Activated T-helper 17 cell treated with anti-CD3 and anti-CD28 coated beads, Interleukin-2, amount 50 U/mL, for 72 hours (primary cell): ENCODE data around the gene SOX13. TPM values are rescaled to one million over a fixed set of nuclear protein-coding genes. Genes with fewer than 3 reads are reported as not detected.

Experiments
- ATAC-seq: fragments of 150-1000 bp; cut with Tn5 transposase; replicated peaks from 2 replicates; pipeline ENCODE4 v1.10.0; 2021; ENCODE audit warnings: mild to moderate bottlenecking, moderate library complexity
- H3K27ac Mint-ChIP-seq: one replicate; pipeline ENCODE4 v1.8.0; 2022; ENCODE audit warnings: mixed read lengths
- H3K27me3 Mint-ChIP-seq: one replicate; pipeline ENCODE4 v1.8.0; 2022; ENCODE audit warnings: mixed read lengths
- H3K36me3 Mint-ChIP-seq: one replicate; pipeline ENCODE4 v1.8.0; 2022; ENCODE audit warnings: low read depth, mild to moderate bottlenecking, mixed read lengths
- H3K4me1 Mint-ChIP-seq: one replicate; pipeline ENCODE4 v1.8.0; 2022; ENCODE audit warnings: mixed read lengths
- H3K4me3 Mint-ChIP-seq: one replicate; pipeline ENCODE4 v1.8.0; 2022; ENCODE audit warnings: mild to moderate bottlenecking, mixed read lengths
- H3K9me3 Mint-ChIP-seq: one replicate; pipeline ENCODE4 v1.8.0; 2022; ENCODE audit warnings: mixed read lengths
- total RNA-seq, 2 donors: library from RNA; stranded (reverse); gene quantifications; one replicate each; pipeline ENCODE4 v1.2.3, GENCODE V29; 2022

SOX13 gene
- total RNA-seq, 2 donors from 2014 or later: 0.35 to 4.1 TPM

GRCh38 chr1:204149635-204150565 lies 77.0 kb downstream of the SOX13 start:
- Mint-ChIP-seq H3K27me3 (no peaks in the 10 kb centered on the region), H3K9me3 (no peaks in the 10 kb centered on the region), H3K4me1 (no peaks in the 10 kb centered on the region), H3K27ac (no peak overlapping the region), H3K36me3 (no peaks in the 10 kb centered on the region), H3K4me3 (peak overlapping the region; percentile 54)
- no peak for ATAC-seq

- H3K4me3 Mint-ChIP-seq: peak overlapping the region; percentile 54
- H3K4me1 Mint-ChIP-seq: no peaks in the 10 kb centered on the region
- H3K36me3 Mint-ChIP-seq: no peaks in the 10 kb centered on the region
- no peaks in the 10 kb centered on the region for H3K27me3 Mint-ChIP-seq
- H3K9me3 Mint-ChIP-seq: no peaks in the 10 kb centered on the region
- peak; percentile 10 for ATAC-seq
- no peak overlapping the region for H3K27ac Mint-ChIP-seq
Observed at GRCh38 chr1:204150702-204151551, 78.0 kb downstream of the SOX13 start.

- Mint-ChIP-seq H3K27ac (no peak within 1 kb of the TSS), H3K36me3 (no peaks in the 10 kb centered on the region), H3K4me3 (peak within 1 kb of the TSS; percentile 54), H3K9me3 (no peaks in the 10 kb centered on the region), H3K27me3 (no peaks in the 10 kb centered on the region), H3K4me1 (no peaks in the 10 kb centered on the region)
- ATAC-seq: peak; percentile 64
Observed at GRCh38 chr1:204151552-204152309, 78.8 kb downstream of the SOX13 start, which contains the start of gene ETNK2. ETNK2 (minus strand) TSS chr1:204152044; CDS start chr1:204151852, 192 bp downstream.

- Mint-ChIP-seq H3K4me1 (no peaks in the 10 kb centered on the region), H3K27me3 (no peaks in the 10 kb centered on the region), H3K4me3 (peak overlapping the region; percentile 52), H3K9me3 (no peaks in the 10 kb centered on the region), H3K36me3 (no peaks in the 10 kb centered on the region), H3K27ac (no peak overlapping the region)
- no peak for ATAC-seq
Observed at GRCh38 chr1:204152310-204153044, 79.6 kb downstream of the SOX13 start.

GRCh38 chr1:204153667-204154066 lies 80.8 kb downstream of the SOX13 start:
- Mint-ChIP-seq H3K4me3 (no peak overlapping the region), H3K36me3 (no peaks in the 10 kb centered on the region), H3K27me3 (no peaks in the 10 kb centered on the region), H3K9me3 (no peaks in the 10 kb centered on the region), H3K4me1 (no peaks in the 10 kb centered on the region), H3K27ac (no peak overlapping the region)
- ATAC-seq: no peak

- H3K27me3 Mint-ChIP-seq: no peaks in the 10 kb centered on the region
- H3K4me3 Mint-ChIP-seq: no peak overlapping the region
- no peaks in the 10 kb centered on the region for H3K4me1 Mint-ChIP-seq
- ATAC-seq: no peak
- no peaks in the 10 kb centered on the region for H3K9me3 Mint-ChIP-seq
- H3K36me3 Mint-ChIP-seq: no peaks in the 10 kb centered on the region
- no peak overlapping the region for H3K27ac Mint-ChIP-seq
Observed at GRCh38 chr1:204154568-204155255, 81.8 kb downstream of the SOX13 start.

- Mint-ChIP-seq H3K36me3 (no peaks in the 10 kb centered on the region), H3K9me3 (no peaks in the 10 kb centered on the region), H3K4me3 (no peak overlapping the region), H3K4me1 (no peaks in the 10 kb centered on the region), H3K27ac (no peak overlapping the region), H3K27me3 (peaks cover 2% of the 10 kb centered on the region)
- ATAC-seq: no peak
Observed at GRCh38 chr1:204155881-204156280, 83.0 kb downstream of the SOX13 start.

- H3K4me1 Mint-ChIP-seq: no peaks in the 10 kb centered on the region
- H3K4me3 Mint-ChIP-seq: no peak overlapping the region
- H3K9me3 Mint-ChIP-seq: no peaks in the 10 kb centered on the region
- H3K27ac Mint-ChIP-seq: no peak overlapping the region
- H3K36me3 Mint-ChIP-seq: no peaks in the 10 kb centered on the region
- H3K27me3 Mint-ChIP-seq: peaks cover 8% of the 10 kb centered on the region
- no peak for ATAC-seq
Observed at GRCh38 chr1:204157962-204158361, 85.0 kb downstream of the SOX13 start.

- no peak for ATAC-seq
- no peaks in the 10 kb centered on the region for H3K36me3 Mint-ChIP-seq
- no peaks in the 10 kb centered on the region for H3K4me1 Mint-ChIP-seq
- H3K4me3 Mint-ChIP-seq: no peak overlapping the region
- H3K27ac Mint-ChIP-seq: no peak overlapping the region
- peaks cover 13% of the 10 kb centered on the region for H3K27me3 Mint-ChIP-seq
- no peaks in the 10 kb centered on the region for H3K9me3 Mint-ChIP-seq
Observed at GRCh38 chr1:204161609-204162493, 88.9 kb downstream of the SOX13 start.

- ATAC-seq: peak; percentile 94
- no peaks in the 10 kb centered on the region for H3K36me3 Mint-ChIP-seq
- no peak overlapping the region for H3K27ac Mint-ChIP-seq
- no peaks in the 10 kb centered on the region for H3K4me1 Mint-ChIP-seq
- no peak overlapping the region for H3K4me3 Mint-ChIP-seq
- peaks cover 4% of the 10 kb centered on the region for H3K9me3 Mint-ChIP-seq
- peaks cover 13% of the 10 kb centered on the region for H3K27me3 Mint-ChIP-seq
Observed at GRCh38 chr1:204162494-204163074, 89.7 kb downstream of the SOX13 start.

- Mint-ChIP-seq H3K4me3 (no peak within 1 kb of the TSS), H3K9me3 (peaks cover 4% of the 10 kb centered on the region), H3K4me1 (no peaks in the 10 kb centered on the region), H3K27ac (no peak within 1 kb of the TSS), H3K36me3 (no peaks in the 10 kb centered on the region), H3K27me3 (peaks cover 8% of the 10 kb centered on the region)
- ATAC-seq: no peak
Observed at GRCh38 chr1:204166219-204166618, 93.3 kb downstream of the SOX13 start, which contains the start of gene REN. REN (minus strand) TSS chr1:204166337; CDS start chr1:204166293, 44 bp downstream.

- peaks cover 5% of the 10 kb centered on the region for H3K27me3 Mint-ChIP-seq
- peaks cover 4% of the 10 kb centered on the region for H3K9me3 Mint-ChIP-seq
- H3K4me1 Mint-ChIP-seq: no peaks in the 10 kb centered on the region
- H3K27ac Mint-ChIP-seq: no peak overlapping the region
- H3K36me3 Mint-ChIP-seq: no peaks in the 10 kb centered on the region
- no peak overlapping the region for H3K4me3 Mint-ChIP-seq
- ATAC-seq: no peak
Observed at GRCh38 chr1:204167730-204168129, 94.8 kb downstream of the SOX13 start.
